ENCODE measurements around the gene MRGPRX4. TPM values are rescaled to one million over a fixed set of nuclear protein-coding genes. Genes with fewer than 3 reads are reported as not detected.

The MRGPRX4 gene
- not detected for total RNA-seq

GRCh38 chr11:18172666-18173065 lies at the start of gene MRGPRX4:
TSS of gene MRGPRX4 (plus strand) at chr11:18172837. CDS start at chr11:18173257, 420 bp downstream.
- TF ChIP-seq CTCF (IDR thresholded peaks at IDR 0.05; ENCODE audit: low read depth): no peak

GRCh38 chr11:18132341-18132740 lies 40.3 kb upstream of the MRGPRX4 start, which contains the start of gene MRGPRX3:
TSS of gene MRGPRX3 (plus strand) at chr11:18132571. CDS start at chr11:18137203, 4,632 bp downstream.
- TF ChIP-seq CTCF (IDR thresholded peaks at IDR 0.05; ENCODE audit: low read depth): no peak

- TF ChIP-seq CTCF (IDR thresholded peaks at IDR 0.05; ENCODE audit: low read depth): no peak
Observed at GRCh38 chr11:18135308-18135707, 37.3 kb upstream of the MRGPRX4 start.

GRCh38 chr11:18137186-18137800 lies 35.3 kb upstream of the MRGPRX4 start:
- TF ChIP-seq CTCF (IDR thresholded peaks at IDR 0.05; ENCODE audit: low read depth): no peak

- no peak for TF ChIP-seq CTCF (IDR thresholded peaks at IDR 0.05; ENCODE audit: low read depth)
Observed at GRCh38 chr11:18140145-18140544, 32.5 kb upstream of the MRGPRX4 start.

- no peak for TF ChIP-seq CTCF (IDR thresholded peaks at IDR 0.05; ENCODE audit: low read depth)
Observed at GRCh38 chr11:18144243-18144642, 28.4 kb upstream of the MRGPRX4 start.

GRCh38 chr11:18145025-18145424 lies 27.6 kb upstream of the MRGPRX4 start:
- TF ChIP-seq CTCF (IDR thresholded peaks at IDR 0.05; ENCODE audit: low read depth): no peak
